Naive thymus-derived CD8-positive, alpha-beta T cell (primary cell): ENCODE measurements around the gene ROCK2. TPM values are rescaled to one million over a fixed set of nuclear protein-coding genes. Genes with fewer than 3 reads are reported as not detected.

Experiments used
- ATAC-seq, 2 donors: fragments of 150-1000 bp; cut with Tn5 transposase in 1 of 2; sonication (Bioruptor Pico), chemical (Tn5 transposase) in 1 of 2; 1 replicate in 1 of 2; 2 replicates in 1 of 2; pipeline ENCODE4 v1.10.0; 2021; ENCODE audit warnings: mild to moderate bottlenecking in 2 of 2, moderate library complexity in 2 of 2
- POLR2A ChIA-PET: fragments of 350-600 bp; sonication (Branson Sonifier 250); formaldehyde crosslinking; loops from one replicate; lab custom pipeline; 2021; ENCODE audit warnings: antibody characterized with exemption; lab: Charles Lee
- DNase-seq, 10 donors: peaks; one replicate each; pipeline versions ENCODE4 v3.0.0 to v3.0.0-alpha.2; 2020 to 2022
- H3K27ac Mint-ChIP-seq, 10 donors: one replicate each; pipeline ENCODE4 v1.8.0; 2020 to 2022; ENCODE audit warnings: mild to moderate bottlenecking in 10 of 10, mixed read lengths in 10 of 10, moderate library complexity in 4 of 10, inconsistent platforms in 1 of 10
- H3K27me3 Mint-ChIP-seq, 5 donors: one replicate each; pipeline ENCODE4 v1.8.0; 2021 to 2022; ENCODE audit warnings: mixed read lengths in 5 of 5
- H3K36me3 Mint-ChIP-seq, 3 donors: one replicate each; pipeline ENCODE4 v1.8.0; 2020 to 2022; ENCODE audit warnings: mixed read lengths in 3 of 3, mild to moderate bottlenecking in 2 of 3, inconsistent platforms in 1 of 3
- H3K4me1 Mint-ChIP-seq, 4 donors: one replicate each; pipeline ENCODE4 v1.8.0; 2021 to 2022; ENCODE audit warnings: mixed read lengths in 4 of 4
- H3K4me3 Mint-ChIP-seq, 10 donors: one replicate each; pipeline ENCODE4 v1.8.0; 2020 to 2022; ENCODE audit warnings: mild to moderate bottlenecking in 10 of 10, mixed read lengths in 10 of 10, moderate library complexity in 6 of 10, inconsistent platforms in 1 of 10
- H3K9me3 Mint-ChIP-seq, 9 donors: one replicate each; pipeline ENCODE4 v1.8.0; 2020 to 2022; ENCODE audit warnings: mixed read lengths in 9 of 9, mild to moderate bottlenecking in 3 of 9, inconsistent platforms in 1 of 9, moderate library complexity in 1 of 9
- polyA plus RNA-seq, 3 donors: library from polyadenylated mRNA; unstranded; fragments of 300-500 nt; fragmentation: Illumina TruSeq; gene quantifications; one replicate each; pipeline ENCODE4 v1.2.3, GENCODE V29; 2021
- total RNA-seq, 8 experiments: library from RNA in 2 of 8; stranded (reverse) in 2 of 8; gene quantifications; one replicate each; pipeline ENCODE4 v1.2.3 and lab custom pipeline; 2021 to 2026

Gene ROCK2
- total and polyA plus RNA-seq, 5 experiments from 2014 or later: 6.1 to 23.9 (median 7.6) TPM

GRCh38 chr2:11364565-11364887, 20.1 kb upstream of the ROCK2 start:
- Mint-ChIP-seq H3K4me3 (no peak overlapping the region), H3K36me3 (no peaks in the 10 kb centered on the region), H3K9me3 (no peaks in the 10 kb centered on the region), H3K27me3 (peaks cover 1 to 15% (median 4%) of the 10 kb centered on the region in 5 donors), H3K27ac (no peak overlapping the region), H3K4me1 (no peaks in the 10 kb centered on the region)
- DNase-seq (no peak), ATAC-seq (no peak)
- POLR2A ChIA-PET: no interaction called here

GRCh38 chr2:11363868-11364564, 19.6 kb upstream of the ROCK2 start:
- no peak for ATAC-seq
- Mint-ChIP-seq H3K36me3 (no peaks in the 10 kb centered on the region), H3K4me3 (no peak overlapping the region), H3K27me3 (peaks cover 1 to 15% (median 4%) of the 10 kb centered on the region in 5 donors), H3K9me3 (no peaks in the 10 kb centered on the region), H3K27ac (no peak overlapping the region), H3K4me1 (no peaks in the 10 kb centered on the region)
- POLR2A ChIA-PET: interaction anchor here (0.6 kb wide), 1 partner anchor 124 kb away, joined by 3 read pairs; no protein-coding TSS in a partner anchor
- no peak for DNase-seq

GRCh38 chr2:11359865-11360264, 15.4 kb upstream of the ROCK2 start:
- no peaks in the 10 kb centered on the region for H3K36me3 Mint-ChIP-seq
- H3K27ac Mint-ChIP-seq: no peak overlapping the region
- DNase-seq (no peak), ATAC-seq (no peak)
- no peaks in the 10 kb centered on the region for H3K4me1 Mint-ChIP-seq
- H3K9me3 Mint-ChIP-seq: no peaks in the 10 kb centered on the region
- POLR2A ChIA-PET: no interaction called here
- peaks cover 2 to 15% (median 3%) of the 10 kb centered on the region in 5 donors for H3K27me3 Mint-ChIP-seq
- H3K4me3 Mint-ChIP-seq: no peak overlapping the region

GRCh38 chr2:11357428-11357972, 13.1 kb upstream of the ROCK2 start:
- DNase-seq: no peak
- Mint-ChIP-seq H3K4me3 (no peak overlapping the region), H3K9me3 (no peaks in the 10 kb centered on the region), H3K27ac (no peak overlapping the region), H3K36me3 (no peaks in the 10 kb centered on the region), H3K27me3 (peaks cover 0 to 2% (median 0%) of the 10 kb centered on the region in 5 donors), H3K4me1 (no peaks in the 10 kb centered on the region)
- no peak for ATAC-seq
- POLR2A ChIA-PET: no interaction called here

GRCh38 chr2:11356764-11357163, 12.3 kb upstream of the ROCK2 start:
- H3K4me1 Mint-ChIP-seq: no peaks in the 10 kb centered on the region
- H3K27me3 Mint-ChIP-seq: peaks cover 0 to 2% (median 0%) of the 10 kb centered on the region in 5 donors
- ATAC-seq: no peak
- H3K36me3 Mint-ChIP-seq: no peaks in the 10 kb centered on the region
- POLR2A ChIA-PET: no interaction called here
- H3K27ac Mint-ChIP-seq: no peak overlapping the region
- H3K9me3 Mint-ChIP-seq: no peaks in the 10 kb centered on the region
- H3K4me3 Mint-ChIP-seq: no peak overlapping the region
- DNase-seq: no peak

- ATAC-seq (no peak), DNase-seq (no peak)
- no peaks in the 10 kb centered on the region for H3K36me3 Mint-ChIP-seq
- H3K4me3 Mint-ChIP-seq: no peak overlapping the region
- peaks cover 0 to 2% (median 0%) of the 10 kb centered on the region in 5 donors for H3K27me3 Mint-ChIP-seq
- H3K9me3 Mint-ChIP-seq: no peaks in the 10 kb centered on the region
- H3K27ac Mint-ChIP-seq: no peak overlapping the region
- H3K4me1 Mint-ChIP-seq: no peaks in the 10 kb centered on the region
- POLR2A ChIA-PET: no interaction called here
Observed at GRCh38 chr2:11355194-11356053, 11.0 kb upstream of the ROCK2 start.

GRCh38 chr2:11354363-11355154, 10.1 kb upstream of the ROCK2 start:
- POLR2A ChIA-PET: no interaction called here

GRCh38 chr2:11352781-11353537, 8.5 kb upstream of the ROCK2 start:
- H3K4me1 Mint-ChIP-seq: no peaks in the 10 kb centered on the region
- H3K27ac Mint-ChIP-seq: no peak overlapping the region
- H3K36me3 Mint-ChIP-seq: no peaks in the 10 kb centered on the region
- H3K9me3 Mint-ChIP-seq: no peaks in the 10 kb centered on the region
- ATAC-seq (no peak), DNase-seq (no peak)
- H3K27me3 Mint-ChIP-seq: peaks cover 0 to 2% (median 0%) of the 10 kb centered on the region in 5 donors
- POLR2A ChIA-PET: no interaction called here
- no peak overlapping the region for H3K4me3 Mint-ChIP-seq

More at GRCh38 chr2:11354363-11355154, 10.1 kb upstream of the ROCK2 start:
- no peak overlapping the region for H3K4me3 Mint-ChIP-seq
- no peak for ATAC-seq
- H3K36me3 Mint-ChIP-seq: no peaks in the 10 kb centered on the region
- no peak for DNase-seq
- peaks cover 0 to 2% (median 0%) of the 10 kb centered on the region in 5 donors for H3K27me3 Mint-ChIP-seq
- no peaks in the 10 kb centered on the region for H3K4me1 Mint-ChIP-seq
- H3K9me3 Mint-ChIP-seq: no peaks in the 10 kb centered on the region
- no peak overlapping the region for H3K27ac Mint-ChIP-seq

- Mint-ChIP-seq H3K36me3 (no peaks in the 10 kb centered on the region), H3K4me3 (no peak overlapping the region), H3K27ac (no peak overlapping the region), H3K4me1 (peaks cover 5 to 9% (median 9%) of the 10 kb centered on the region in 4 donors), H3K9me3 (no peaks in the 10 kb centered on the region), H3K27me3 (peaks cover 0 to 1% (median 0%) of the 10 kb centered on the region in 5 donors)
- DNase-seq (no peak), ATAC-seq (no peak)
- POLR2A ChIA-PET: no interaction called here
Observed at GRCh38 chr2:11348209-11348749, 3.8 kb upstream of the ROCK2 start.

- no peak for ATAC-seq
- Mint-ChIP-seq H3K27me3 (no peaks in the 10 kb centered on the region), H3K4me3 (peak overlapping the region in 1 of 10 donors; percentile 64), H3K36me3 (no peaks in the 10 kb centered on the region), H3K4me1 (peaks cover 12 to 17% (median 16%) of the 10 kb centered on the region in 4 donors), H3K27ac (peak overlapping the region in 1 of 10 donors; percentile 81), H3K9me3 (no peaks in the 10 kb centered on the region)
- no peak for DNase-seq
- POLR2A ChIA-PET: no interaction called here
Observed at GRCh38 chr2:11347403-11347959, 3.0 kb upstream of the ROCK2 start.

- POLR2A ChIA-PET: no interaction called here
- Mint-ChIP-seq H3K4me3 (peak overlapping the region in 5 of 10 donors; percentile 1 to 83 (median 22)), H3K27ac (peak overlapping the region in 5 of 10 donors; percentile 8 to 92 (median 58)), H3K36me3 (no peaks in the 10 kb centered on the region), H3K27me3 (no peaks in the 10 kb centered on the region), H3K9me3 (no peaks in the 10 kb centered on the region), H3K4me1 (peaks cover 13 to 28% (median 23%) of the 10 kb centered on the region in 4 donors)
- DNase-seq (no peak), ATAC-seq (no peak)
Observed at GRCh38 chr2:11346023-11346482, 1.6 kb upstream of the ROCK2 start.
